SK-N-SH (cell line): Measurements from ENCODE around the gene FAM170A. TPM values are rescaled to one million over a fixed set of nuclear protein-coding genes. Genes with fewer than 3 reads are reported as not detected.

Source experiments
- CTCF ChIA-PET: fragments of 300-600, 350-600 bp; formaldehyde crosslinking; extraction: SDS; loops from one replicate; lab custom pipeline; 2021; lab: Yijun Ruan, JAX
- POLR2A ChIA-PET: fragments of 350-600 bp; sonication (Branson Sonifier 250); formaldehyde crosslinking; extraction: SDS; loops from one replicate; lab custom pipeline; 2020; ENCODE audit warnings: antibody characterized with exemption, inconsistent platforms; lab: Yijun Ruan, JAX
- DNase-seq: peaks from one replicate; pipeline ENCODE4 v3.0.0; 2012
- H2AFZ ChIP-seq: fragments of 200-600 bp; sonication (generic); 2 replicates; pipeline ENCODE4 v1.8.1; 2016; ENCODE audit warnings: antibody characterized with exemption, mild to moderate bottlenecking, low read depth
- H3F3A ChIP-seq: fragments of 200-600 bp; sonication (generic); replicated peaks from 2 replicates; pipeline ENCODE3; 2016; ENCODE audit warnings: antibody characterized with exemption, mild to moderate bottlenecking; ENCODE audit not compliant: insufficient read depth
- H3K27ac ChIP-seq, 2 experiments: fragments of 200-500 bp in 1 of 2; fragments of 200-600 bp in 1 of 2; sonication (Bioruptor generic) in 1 of 2; sonication (generic), shearing (Covaris generic) in 1 of 2; 2 replicates each; pipeline versions ENCODE4 v1.5.1 to v1.6.1; 2014 to 2016; ENCODE audit warnings: low read depth in 2 of 2, inconsistent platforms in 1 of 2, low read length in 1 of 2, mild to moderate bottlenecking in 1 of 2, mixed read lengths in 1 of 2
- H3K27me3 ChIP-seq: fragments of 200-600 bp; sonication (generic), shearing (Covaris generic); 2 replicates; pipeline ENCODE4 v1.6.1; 2016; ENCODE audit warnings: mixed run types; ENCODE audit not compliant: insufficient read depth
- H3K36me3 ChIP-seq, 2 experiments: fragments of 200-500 bp in 1 of 2; fragments of 200-600 bp in 1 of 2; sonication (Bioruptor generic) in 1 of 2; sonication (generic) in 1 of 2; replicated peaks in 1 of 2; 2 replicates each; pipeline versions ENCODE3 to v1.5.1; 2014 to 2016; ENCODE audit warnings: low read length in 1 of 2, mild to moderate bottlenecking in 1 of 2; ENCODE audit not compliant: insufficient read depth in 2 of 2, control insufficient read depth in 1 of 2
- H3K4me1 ChIP-seq, 2 experiments: fragments of 200-500 bp in 1 of 2; fragments of 200-600 bp in 1 of 2; sonication (Bioruptor generic) in 1 of 2; sonication (generic), shearing (Covaris generic) in 1 of 2; 2 replicates each; pipeline versions ENCODE4 v1.5.1 to v1.6.1; 2014 to 2016; ENCODE audit warnings: low read depth in 1 of 2, low read length in 1 of 2, mixed run types in 1 of 2; ENCODE audit not compliant: insufficient read depth in 2 of 2, control insufficient read depth in 1 of 2
- H3K4me2 ChIP-seq: fragments of 200-600 bp; sonication (generic), shearing (Covaris generic); 2 replicates; pipeline ENCODE4 v1.6.1; 2017; ENCODE audit warnings: mixed run types
- H3K4me3 ChIP-seq, 2 experiments: fragments of 200-500 bp in 1 of 2; fragments of 200-600 bp in 1 of 2; sonication (Bioruptor generic) in 1 of 2; sonication (generic), shearing (Covaris generic) in 1 of 2; 2 replicates each; pipeline versions ENCODE4 v1.5.1 to v1.8.1; 2014 to 2016; ENCODE audit warnings: low read depth in 2 of 2, inconsistent platforms in 1 of 2, low read length in 1 of 2, mild to moderate bottlenecking in 1 of 2, mixed read lengths in 1 of 2, moderate library complexity in 1 of 2
- H3K79me2 ChIP-seq: fragments of 200-600 bp; sonication (generic); 2 replicates; pipeline ENCODE4 v1.8.1; 2017; ENCODE audit warnings: mild to moderate bottlenecking; ENCODE audit not compliant: insufficient read depth
- H3K9ac ChIP-seq: fragments of 200-600 bp; sonication (generic); 2 replicates; pipeline ENCODE4 v1.6.1; 2017; ENCODE audit warnings: mixed run types
- H3K9me2 ChIP-seq: fragments of 200-600 bp; sonication (generic); 2 replicates; pipeline ENCODE4 v1.6.1; 2017; ENCODE audit warnings: mixed run types
- H3K9me3 ChIP-seq: fragments of 200-600 bp; sonication (generic); 2 replicates; pipeline ENCODE4 v1.6.1; 2017; ENCODE audit warnings: mixed run types, mild to moderate bottlenecking, moderate library complexity
- H4K20me1 ChIP-seq: fragments of 200-600 bp; sonication (generic); 2 replicates; pipeline ENCODE4 v1.6.1; 2017; ENCODE audit warnings: mild to moderate bottlenecking, mixed run types; ENCODE audit not compliant: insufficient read depth
- ELF1 ChIP-seq: IDR thresholded peaks from 2 replicates; pipeline ENCODE4 v1.4.0; 2012
- EP300 ChIP-seq, 2 experiments: IDR thresholded peaks; 2 replicates each; pipeline versions ENCODE4 v1.4.0 to v1.6.1; 2012; ENCODE audit warnings: borderline replicate concordance in 1 of 2, low read depth in 1 of 2, low read length in 1 of 2
- FOSL2 ChIP-seq: IDR thresholded peaks from 2 replicates; pipeline ENCODE4 v1.4.0; 2012; ENCODE audit warnings: low read depth, mild to moderate bottlenecking, moderate library complexity, borderline replicate concordance
- FOXM1 ChIP-seq: IDR thresholded peaks from 2 replicates; pipeline ENCODE4 v1.4.0; 2012; ENCODE audit warnings: low read depth, mild to moderate bottlenecking
- GABPA ChIP-seq: IDR thresholded peaks from 2 replicates; pipeline ENCODE4 v1.4.0; 2012; ENCODE audit warnings: low read depth, mild to moderate bottlenecking
- JUND ChIP-seq: IDR thresholded peaks from 2 replicates; pipeline ENCODE4 v1.4.0; 2012
- MEF2A ChIP-seq: IDR thresholded peaks from 2 replicates; pipeline ENCODE4 v1.4.0; 2012; ENCODE audit warnings: low read depth, borderline replicate concordance
- NFIC ChIP-seq: IDR thresholded peaks from 2 replicates; pipeline ENCODE4 v1.4.0; 2012; ENCODE audit warnings: borderline replicate concordance
- NRF1 ChIP-seq: IDR thresholded peaks from 2 replicates; pipeline ENCODE4 v1.6.1; 2012; ENCODE audit warnings: low read depth, mild to moderate bottlenecking, low read length
- POLR2AphosphoS5 ChIP-seq: IDR thresholded peaks from 2 replicates; pipeline ENCODE4 v1.6.1; 2012; ENCODE audit warnings: low read depth, low read length
- RAD21 ChIP-seq: IDR thresholded peaks from 2 replicates; pipeline ENCODE4 v1.6.1; 2012; ENCODE audit warnings: mild to moderate bottlenecking, low read length
- RFX5 ChIP-seq: IDR thresholded peaks from 2 replicates; pipeline ENCODE4 v1.6.1; 2012; ENCODE audit warnings: mild to moderate bottlenecking, improper control_type of control experiment, low read length
- WGBS: methylation state at CpG from one replicate; pipeline ENCODE4 v1.1.6; 2017; ENCODE audit warnings: low lambda C conversion rate; 5-methylcytosine and 5-hydroxymethylcytosine counted together
- polyA plus RNA-seq, 3 experiments: library from polyadenylated mRNA; depleted of rRNA; stranded (reverse); fragments of >200 nt; gene quantifications; 2 replicates each; pipeline ENCODE4 v1.2.3, GENCODE V29; 2012
- TF ChIP-seq, protein P1 (sequence below): IDR thresholded peaks from 2 replicates; pipeline ENCODE4 v1.4.0; 2012; ENCODE audit warnings: low read depth, borderline replicate concordance
- TF ChIP-seq, protein P2 (sequence below): IDR thresholded peaks from 2 replicates; pipeline ENCODE4 v1.4.0; 2012; ENCODE audit warnings: low read depth

The FAM170A gene
- polyA plus RNA-seq, 1 of the 3 experiments (the other 2 are of a cell fraction) = not detected

- H3K9ac ChIP-seq = no peak overlapping the region
- no peaks in the 10 kb centered on the region for H3K9me2 ChIP-seq
- H3K4me1 ChIP-seq = no peaks in the 10 kb centered on the region
- POLR2A ChIA-PET = no interaction called here
- H3K36me3 ChIP-seq = no peaks in the 10 kb centered on the region
- TF ChIP-seq FOXM1 (no peak), NFIC (no peak)
- TF ChIP-seq, protein P1, sequence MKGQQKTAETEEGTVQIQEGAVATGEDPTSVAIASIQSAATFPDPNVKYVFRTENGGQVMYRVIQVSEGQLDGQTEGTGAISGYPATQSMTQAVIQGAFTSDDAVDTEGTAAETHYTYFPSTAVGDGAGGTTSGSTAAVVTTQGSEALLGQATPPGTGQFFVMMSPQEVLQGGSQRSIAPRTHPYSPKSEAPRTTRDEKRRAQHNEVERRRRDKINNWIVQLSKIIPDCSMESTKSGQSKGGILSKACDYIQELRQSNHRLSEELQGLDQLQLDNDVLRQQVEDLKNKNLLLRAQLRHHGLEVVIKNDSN = no peak
- no peaks in the 10 kb centered on the region for H4K20me1 ChIP-seq
- CTCF ChIA-PET = no interaction called here
- no peaks in the 10 kb centered on the region for H3K9me3 ChIP-seq
- H3K27ac ChIP-seq = no peak overlapping the region
- DNase-seq = no peak
- H3K79me2 ChIP-seq = no peaks in the 10 kb centered on the region
- no peak overlapping the region for H3K4me3 ChIP-seq
- H3K27me3 ChIP-seq = no peaks in the 10 kb centered on the region
- no peaks in the 10 kb centered on the region for H3F3A ChIP-seq
- H3K4me2 ChIP-seq = no peak overlapping the region
- H2AFZ ChIP-seq = no peak overlapping the region
These were observed 22.1 kb downstream of the FAM170A start for GRCh38 chr5:119651486-119651885.

DNA sequence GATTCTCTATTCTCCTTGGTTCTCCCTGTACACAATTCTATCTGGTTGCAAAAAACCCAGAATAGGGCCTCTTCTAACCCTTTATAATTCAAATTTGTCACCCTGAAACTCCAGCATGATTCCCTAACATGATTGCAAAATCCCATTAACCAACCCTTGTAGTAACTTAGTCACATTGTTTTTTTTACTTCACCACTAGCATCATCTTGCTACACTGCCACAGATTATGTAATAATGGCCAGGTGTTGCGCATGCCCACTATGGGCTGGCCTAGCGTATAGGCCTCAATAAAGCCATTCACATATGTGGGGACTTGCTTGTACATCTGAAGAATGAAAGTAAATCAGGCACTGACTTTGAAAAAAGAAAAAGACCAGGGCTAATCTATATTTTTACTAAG, 25.7 kb downstream of the FAM170A start:
- H3K36me3 ChIP-seq = no peaks in the 10 kb centered on the region
- H4K20me1 ChIP-seq = no peaks in the 10 kb centered on the region
- H3K9me3 ChIP-seq = no peaks in the 10 kb centered on the region
- no peak overlapping the region for H3K9ac ChIP-seq
- H3K27me3 ChIP-seq = no peaks in the 10 kb centered on the region
- ChIA-PET POLR2A (no interaction called here), CTCF (no interaction called here)
- 68% methylated on average over 2 of the region's 2 CpGs for WGBS
- H3K9me2 ChIP-seq = no peaks in the 10 kb centered on the region
- DNase-seq = no peak
- no peak overlapping the region for H3K4me3 ChIP-seq
- H3K4me1 ChIP-seq = no peaks in the 10 kb centered on the region
- no peak overlapping the region for H3K4me2 ChIP-seq
- TF ChIP-seq, protein P2, sequence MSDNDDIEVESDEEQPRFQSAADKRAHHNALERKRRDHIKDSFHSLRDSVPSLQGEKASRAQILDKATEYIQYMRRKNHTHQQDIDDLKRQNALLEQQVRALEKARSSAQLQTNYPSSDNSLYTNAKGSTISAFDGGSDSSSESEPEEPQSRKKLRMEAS = no peak
- no peak for TF ChIP-seq JUND
- no peak for TF ChIP-seq RFX5
- TF ChIP-seq GABPA = no peak
- TF ChIP-seq, protein P1 = no peak
- TF ChIP-seq POLR2AphosphoS5 = no peak
- TF ChIP-seq NRF1 = no peak
- no peak for TF ChIP-seq MEF2A
- no peak for TF ChIP-seq ELF1
- no peak for TF ChIP-seq RAD21
- TF ChIP-seq EP300 (IDR thresholded peaks at IDR 0.05; ENCODE audit: borderline replicate concordance in 1 of 2, low read depth in 1 of 2, low read length in 1 of 2) = no peak
- TF ChIP-seq FOSL2 = no peak
- no peak for TF ChIP-seq NFIC
- no peaks in the 10 kb centered on the region for H3K79me2 ChIP-seq
- H3K27ac ChIP-seq = no peak overlapping the region
- H2AFZ ChIP-seq = no peak overlapping the region
- no peaks in the 10 kb centered on the region for H3F3A ChIP-seq
